NCI-H2196 (cell line): ENCODE data around the gene CCDC3.
A peak's percentile ranks its signal among the peaks of the same experiment; 100 is the strongest.
"Not testable (repeated sequence)": the region's sequence is repeated elsewhere in the genome, so short reads cannot be mapped to it uniquely, and the experiment has no call there.

Experiments
- DNase-seq: peaks from one replicate; lab custom pipeline; 2025; ENCODE audit not compliant: unreplicated experiment; lab: John Stamatoyannopoulos, UW

Gene CCDC3

DNA sequence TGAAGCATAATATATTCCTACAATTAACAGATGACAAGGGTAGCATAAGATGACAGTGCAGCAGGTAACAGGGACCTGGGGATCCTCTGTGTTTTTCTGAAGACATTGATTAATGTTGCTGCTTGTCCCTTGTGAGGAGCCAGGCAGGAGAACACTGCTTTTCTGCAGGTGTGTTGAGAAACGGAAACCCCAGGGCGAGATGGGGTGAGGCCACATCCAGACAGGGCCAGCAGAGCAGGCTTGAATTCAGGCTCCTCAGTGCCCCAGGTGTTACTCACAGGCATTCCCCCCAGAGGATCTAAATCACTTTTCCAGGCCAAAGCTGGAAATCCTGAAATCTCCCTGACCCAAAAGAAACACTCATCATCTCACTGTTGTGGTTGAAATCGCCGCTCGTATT, 105.3 kb downstream of the CCDC3 start:
- DNase-seq, result no peak

DNA sequence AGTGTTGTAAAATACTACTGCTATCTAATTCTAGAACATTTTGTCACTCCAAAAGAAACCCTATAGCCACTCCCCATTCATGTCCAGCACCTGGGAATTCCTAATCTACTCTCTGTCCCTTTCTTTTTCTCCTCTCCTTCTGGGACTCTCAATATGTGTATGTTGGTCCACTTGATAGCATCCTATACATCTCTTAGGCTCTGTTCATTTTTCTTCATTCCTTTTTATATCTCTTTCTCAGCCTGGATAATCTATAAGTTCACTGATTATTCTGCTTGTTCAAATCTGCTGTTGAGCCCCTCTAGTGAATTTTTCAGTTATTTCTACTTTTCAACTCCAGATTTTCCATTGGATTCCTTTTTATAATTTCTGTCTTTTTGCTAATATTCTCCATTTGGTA, 108.6 kb downstream of the CCDC3 start:
- no peak for DNase-seq

- DNase-seq, result no peak
Observed at GRCh38 chr10:12890958-12891357, 110.6 kb downstream of the CCDC3 start.

DNA sequence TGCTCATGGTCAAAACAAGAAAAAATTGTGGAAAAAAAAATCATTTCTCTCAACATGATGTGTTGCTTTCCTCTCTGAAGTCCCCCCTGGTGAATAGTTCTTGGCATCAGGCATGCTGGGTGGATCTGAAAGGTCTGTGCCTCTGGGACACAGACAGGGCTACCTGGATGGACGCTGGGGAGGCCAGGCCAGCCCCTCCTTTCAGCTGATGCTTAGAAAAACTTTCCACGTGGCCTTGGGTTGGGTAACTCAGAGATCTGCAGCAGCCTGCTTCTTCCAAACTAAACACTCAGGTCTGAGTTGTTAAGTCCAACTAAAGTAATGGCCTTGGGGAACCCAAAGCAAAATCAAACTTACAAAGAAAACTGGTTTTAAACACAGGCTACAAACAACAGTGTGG, 113.0 kb downstream of the CCDC3 start:
- no peak for DNase-seq

- DNase-seq, result no peak
Observed at GRCh38 chr10:12887780-12888179, 113.7 kb downstream of the CCDC3 start.

- no peak for DNase-seq
Observed at GRCh38 chr10:12884851-12885250, 116.7 kb downstream of the CCDC3 start.

DNA sequence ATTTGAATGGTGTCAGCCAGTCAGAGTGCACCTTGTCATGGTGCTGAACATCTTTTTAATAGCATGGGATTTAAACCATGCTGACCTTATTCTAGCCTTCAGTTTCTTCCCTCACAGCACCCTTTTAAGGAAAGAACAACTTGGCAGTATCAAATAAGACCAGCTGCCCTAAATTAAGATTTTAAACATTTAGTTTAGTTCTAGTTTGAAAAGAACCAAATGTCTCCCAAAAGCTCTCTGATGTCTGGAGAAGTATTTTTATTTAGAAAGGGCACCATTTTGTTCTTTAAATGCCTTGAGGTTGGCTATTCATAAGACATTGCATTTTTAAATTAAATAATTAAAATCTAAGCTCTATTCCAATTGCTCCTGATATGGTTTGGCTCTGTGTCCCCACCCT, 121.1 kb downstream of the CCDC3 start:
- no peak for DNase-seq

DNA sequence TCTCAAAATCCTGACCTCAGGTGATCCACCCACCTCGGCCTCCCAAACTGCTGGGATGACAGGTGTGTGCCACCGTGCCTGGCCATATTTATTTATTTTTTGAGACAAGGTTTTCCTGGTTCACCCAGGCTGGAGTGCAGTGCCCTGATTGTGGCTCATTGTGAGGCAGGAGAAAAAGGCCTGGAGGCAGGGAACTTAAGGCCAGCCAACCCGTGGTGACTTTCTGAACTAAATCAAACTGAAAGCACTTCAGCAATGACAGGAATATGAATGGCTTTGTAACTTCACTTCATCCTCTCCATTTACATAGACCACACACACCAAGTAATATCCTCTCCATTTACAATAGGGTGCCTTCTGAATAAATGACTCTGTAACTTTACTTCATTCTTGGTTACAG, 124.4 kb downstream of the CCDC3 start:
- DNase-seq, result no peak

DNA sequence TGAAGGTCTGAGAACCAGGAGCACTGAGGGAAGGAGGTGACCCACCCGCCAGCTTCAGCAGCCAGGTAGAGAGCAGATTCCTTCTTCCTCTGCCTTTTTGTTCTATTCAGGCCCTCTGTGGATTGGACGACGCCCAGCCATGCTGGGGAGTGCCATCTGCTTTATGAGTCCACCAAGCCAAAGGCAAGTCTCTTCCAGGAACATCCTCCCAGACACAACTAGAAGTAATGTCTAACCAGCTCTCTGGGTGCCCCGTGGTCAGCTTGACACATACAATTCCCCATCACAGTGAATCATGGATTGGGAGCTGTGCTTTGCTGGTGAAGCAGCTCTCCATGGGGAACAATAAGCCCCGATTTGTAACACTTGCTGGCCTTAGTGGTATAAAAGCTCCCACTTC, 125.2 kb downstream of the CCDC3 start:
- no peak for DNase-seq

- DNase-seq, result peak; percentile 39
Observed at GRCh38 chr10:12875100-12875499, 126.4 kb downstream of the CCDC3 start.

DNA sequence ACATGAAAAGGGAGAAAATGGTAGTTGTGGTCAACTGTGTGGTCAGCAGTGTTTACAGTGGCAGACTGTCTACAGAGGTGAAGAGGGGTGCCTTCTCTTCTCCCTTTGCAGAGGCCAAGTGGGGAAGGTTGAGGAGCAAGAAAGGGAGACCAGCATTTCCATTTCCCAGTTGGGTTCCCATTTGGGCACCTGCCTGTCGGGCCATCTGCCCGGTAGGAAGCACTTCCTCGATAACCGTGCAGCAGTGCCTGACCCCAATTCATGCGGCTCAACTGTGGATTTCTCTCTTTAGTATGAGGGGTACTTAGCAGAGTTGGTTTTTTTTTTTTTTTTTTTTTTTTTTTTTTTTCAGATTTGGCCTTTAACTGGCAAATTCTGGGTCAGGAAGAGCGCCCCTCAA, 127.0 kb downstream of the CCDC3 start:
- no peak for DNase-seq

- DNase-seq, result no peak
Observed at GRCh38 chr10:12873172-12873571, 128.3 kb downstream of the CCDC3 start.

GRCh38 chr10:12872577-12872976, 128.9 kb downstream of the CCDC3 start:
- DNase-seq, result no peak

- DNase-seq, result no peak
Observed at GRCh38 chr10:12869427-12869826, 132.1 kb downstream of the CCDC3 start.

DNA sequence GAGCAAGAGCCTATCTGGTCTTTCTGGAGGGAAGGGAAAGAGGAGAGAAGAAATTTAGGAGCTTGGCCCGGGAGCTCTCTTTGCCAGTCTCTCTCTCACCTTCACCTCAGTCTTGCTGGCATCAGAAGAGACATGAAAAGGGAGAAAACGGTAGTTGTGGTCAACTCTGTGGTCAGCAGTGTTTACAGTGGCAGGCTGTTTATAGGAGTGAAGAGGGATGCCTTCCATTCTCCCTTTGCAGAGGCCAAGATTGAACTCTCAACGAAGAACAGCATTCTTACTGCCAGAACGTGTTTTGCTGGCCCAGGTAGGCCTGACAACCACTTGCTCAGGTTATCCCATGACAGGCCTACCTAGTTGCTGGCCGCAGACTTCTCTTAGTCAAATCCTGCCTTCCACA, 133.3 kb downstream of the CCDC3 start:
- DNase-seq, result no peak

DNA sequence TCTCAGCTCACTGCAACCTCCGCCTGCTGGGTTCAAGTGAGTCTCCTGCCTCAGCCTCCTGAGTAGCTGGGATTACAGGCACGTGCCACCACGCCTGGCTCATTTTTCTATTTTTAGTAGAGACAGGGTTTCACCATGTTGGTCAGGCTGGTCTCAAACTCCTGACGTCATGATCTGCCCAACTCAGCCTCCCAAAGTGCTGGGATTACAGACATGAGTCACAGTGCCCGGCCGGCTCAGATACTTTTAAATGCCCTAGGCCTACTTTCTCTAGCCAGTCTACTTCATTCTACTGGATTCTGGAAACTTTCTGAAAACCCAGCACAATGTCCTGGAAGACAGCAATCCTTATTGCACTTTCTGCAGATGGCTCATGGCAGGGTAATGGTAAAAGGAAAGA, 136.0 kb downstream of the CCDC3 start:
- DNase-seq, result not testable (repeated sequence)

DNA sequence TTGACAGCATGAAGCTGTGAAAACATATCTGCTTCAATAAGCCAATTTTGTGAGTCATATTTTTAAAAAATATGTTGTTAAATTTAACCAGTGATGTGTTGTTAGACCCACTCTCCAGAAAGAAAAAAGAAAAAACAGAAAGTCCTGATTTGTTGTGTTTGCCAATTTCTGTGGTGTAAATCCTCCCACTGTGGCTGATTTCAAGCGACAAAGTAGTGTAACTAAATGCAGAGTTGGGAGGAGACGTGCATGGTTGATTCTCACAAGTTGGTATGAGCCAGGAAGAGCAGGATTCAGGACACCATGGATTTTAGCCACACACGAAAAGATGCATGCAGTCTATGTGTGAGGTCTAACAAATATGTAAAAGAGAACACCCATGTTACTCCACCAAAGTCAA, 139.1 kb downstream of the CCDC3 start:
- no peak for DNase-seq

DNA sequence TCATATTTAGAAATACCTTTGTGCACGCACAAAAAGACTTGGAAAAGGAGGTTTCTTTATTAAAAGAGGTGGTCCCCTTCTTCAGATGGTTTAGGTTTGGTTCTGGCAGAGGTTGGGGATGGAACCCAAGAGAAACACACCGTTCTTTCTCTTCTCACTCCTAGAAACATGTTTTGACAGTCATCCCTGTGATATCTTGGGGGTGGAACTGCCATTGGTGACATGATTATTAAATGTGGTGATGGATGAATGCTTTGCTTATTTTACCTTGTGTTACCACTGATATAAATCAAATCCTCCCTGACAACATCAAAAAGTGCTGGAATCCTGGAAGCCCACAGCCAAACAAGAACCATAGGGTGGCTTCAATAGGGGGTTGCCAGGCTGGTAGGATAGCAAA, 146.5 kb downstream of the CCDC3 start:
- no peak for DNase-seq

DNA sequence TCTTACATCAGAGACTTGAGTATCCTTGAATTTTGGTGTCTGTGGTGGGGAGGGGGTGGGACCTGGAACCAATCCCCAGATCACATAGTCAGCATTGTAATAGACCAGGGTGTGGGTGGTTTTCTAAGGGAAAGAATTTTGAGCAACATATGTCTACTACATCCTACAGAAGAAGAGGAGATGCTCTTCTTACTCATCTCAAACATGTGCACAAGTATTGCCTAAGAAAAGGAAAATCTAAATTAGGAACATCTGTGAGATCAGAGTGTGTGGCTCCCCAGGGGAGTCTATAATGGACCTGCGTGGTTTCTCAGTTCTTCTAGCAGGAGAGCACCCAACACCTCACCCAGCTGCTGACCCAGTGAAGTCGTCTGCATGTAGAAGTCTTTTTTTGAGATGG, 148.8 kb downstream of the CCDC3 start:
- DNase-seq, result no peak

DNA sequence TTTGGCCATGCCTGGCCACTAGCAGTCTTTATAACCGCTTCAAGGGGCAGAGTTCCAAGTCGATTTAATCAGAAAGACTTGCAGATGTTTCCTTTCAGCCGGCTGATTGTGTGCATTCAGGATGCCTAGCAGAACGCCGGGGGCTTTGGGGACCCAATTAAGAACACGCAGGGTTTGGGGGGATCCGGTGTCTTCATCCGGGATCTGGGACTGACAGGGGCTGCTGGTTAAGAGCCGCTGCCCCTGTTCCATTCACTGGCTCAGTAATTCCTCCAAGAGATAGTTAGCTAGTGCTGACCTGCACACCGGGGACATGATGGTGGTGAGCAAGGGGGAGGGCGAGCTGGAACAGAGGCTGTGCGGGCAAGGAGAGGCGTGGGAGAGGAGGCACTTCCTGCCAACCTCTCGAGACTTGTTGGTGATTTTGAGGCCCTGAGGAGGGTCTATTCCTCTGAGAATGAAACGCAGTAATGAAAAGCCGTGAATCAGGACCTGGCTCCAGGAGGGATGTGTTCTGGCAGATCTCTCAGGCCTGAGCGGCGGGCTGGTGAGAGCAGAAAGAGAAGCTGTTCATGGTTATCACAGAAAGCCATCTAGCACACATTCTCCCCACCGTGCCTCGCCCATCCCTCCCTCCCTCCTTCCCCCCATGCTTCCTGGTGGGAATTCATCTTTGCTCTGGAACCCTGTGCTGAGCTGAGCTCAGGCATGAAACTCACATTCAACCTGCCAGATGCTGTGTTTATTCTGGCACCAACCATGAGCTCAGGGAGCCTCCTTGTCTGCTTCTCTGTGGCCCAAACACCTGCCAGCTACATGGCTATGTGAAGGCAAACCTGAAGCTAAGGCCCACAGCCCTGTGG, 152.0 kb downstream of the CCDC3 start:
- peak; percentile 66 for DNase-seq

DNA sequence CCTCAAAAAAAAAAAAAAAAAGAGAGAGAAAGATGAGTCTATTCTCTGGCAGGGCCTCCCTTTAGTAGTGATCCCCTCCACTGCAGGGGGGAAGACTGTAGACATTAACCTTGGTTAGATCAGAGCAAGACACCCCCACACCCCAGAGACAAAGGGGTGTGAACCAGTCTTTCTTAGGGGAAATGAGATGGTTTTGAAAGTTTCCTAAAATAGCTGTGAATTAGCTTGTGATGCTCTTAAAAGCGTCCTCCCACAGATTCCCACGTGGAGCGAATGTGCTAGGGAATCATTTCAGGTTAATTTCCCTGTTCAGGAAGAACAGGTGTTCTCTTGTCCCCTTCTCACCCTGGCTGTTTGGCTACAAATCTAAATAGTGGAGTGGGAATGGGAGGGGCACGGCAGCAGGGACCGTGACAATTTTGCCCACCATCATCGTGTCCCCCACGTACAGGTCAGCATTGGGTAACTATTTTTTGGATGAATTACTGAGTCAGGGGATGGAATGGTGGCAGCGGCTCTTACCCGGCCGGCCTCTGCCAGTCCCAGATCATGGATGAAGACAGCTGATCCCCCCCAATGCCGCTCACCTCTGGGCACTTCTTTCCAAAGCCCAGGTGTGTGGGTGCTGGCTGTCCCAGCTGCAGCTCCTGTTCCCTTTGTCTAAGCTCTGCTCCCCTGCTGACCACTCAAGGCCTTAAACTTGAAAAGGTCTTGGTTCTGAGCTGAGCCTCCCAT, 152.9 kb downstream of the CCDC3 start:
- no peak for DNase-seq

DNA sequence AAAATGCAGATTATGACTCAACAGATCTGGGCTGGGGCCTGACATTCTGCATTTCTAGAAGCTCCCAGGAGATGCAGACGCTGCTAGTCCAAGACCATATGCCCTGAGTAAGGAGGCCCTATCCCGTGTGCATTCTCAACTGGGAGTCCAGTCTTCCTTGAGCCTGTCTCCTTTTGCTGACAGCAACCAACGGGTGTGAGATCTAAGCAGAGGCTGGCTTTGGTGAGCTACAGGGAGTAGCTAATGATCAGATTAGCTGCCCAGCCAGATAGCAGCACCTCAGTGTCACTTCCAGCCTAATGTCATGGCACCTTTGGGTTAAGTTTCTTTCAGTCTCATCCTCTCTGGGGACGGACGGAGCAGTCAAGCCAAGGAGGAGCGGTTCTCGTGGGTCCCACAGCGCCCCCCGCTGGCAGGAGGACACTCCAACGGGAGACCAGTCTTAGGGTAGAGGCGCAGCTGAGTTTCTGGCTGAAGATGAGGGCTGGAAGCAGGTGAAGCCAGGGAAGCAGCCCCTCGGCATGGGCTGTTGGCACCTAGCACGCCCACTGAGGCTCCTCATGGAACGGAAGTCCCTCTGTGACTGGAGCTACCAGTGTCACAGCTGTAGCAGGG, 154.0 kb downstream of the CCDC3 start:
- no peak for DNase-seq
